K562 (cell line): Measurements from ENCODE around the gene SLC40A1. TPM values are rescaled to one million over a fixed set of nuclear protein-coding genes. Genes with fewer than 3 reads are reported as not detected.

ENCODE experiments used
- ATAC-seq: fragments of 200-7000 bp; cut with Tn5 transposase; 3 replicates; pipeline ENCODE4 v1.9.1; 2020; ENCODE audit warnings: moderate library complexity
- BruUV-seq: library from RNA; stranded (reverse); fragments of 400-500 nt; replicated peaks from 2 replicates; lab custom pipeline; 2021; lab: Mats Ljungman, UMichigan
- CTCF ChIA-PET: fragments of 300-600 bp; formaldehyde crosslinking; extraction: SDS; loops from one replicate; lab custom pipeline; 2021; ENCODE audit warnings: low intra/inter-chr PET ratio; lab: Yijun Ruan, JAX
- POLR2A ChIA-PET: fragments of 300-600, 350-650 bp; sonication (Branson Sonifier 250); formaldehyde crosslinking; extraction: SDS; loops from one replicate; lab custom pipeline; 2021; ENCODE audit warnings: antibody characterized with exemption, inconsistent platforms; lab: Yijun Ruan, JAX
- DNase-seq, 4 experiments: peaks; one replicate each; pipeline versions ENCODE4 v3.0.0 to v3.0.0-alpha.2; 2011 to 2018; ENCODE audit warnings: low spot score in 3 of 4, mixed read lengths in 3 of 4; ENCODE audit errors: extremely low read depth in 1 of 4
- FAIRE-seq: peaks from 2 replicates; lab custom pipeline; 2011; peaks lifted over from hg19 to GRCh38; lab: Jason Lieb, UNC
- H2AFZ ChIP-seq: 2 replicates; pipeline ENCODE4 v1.6.0; 2011; ENCODE audit warnings: low read depth, low read length, control low read depth, inconsistent platforms
- H3K27ac ChIP-seq: fragments of 200-600 bp; 3 replicates; pipeline ENCODE4 v1.8.0; 2011; ENCODE audit warnings: low read depth, mild to moderate bottlenecking, control low read depth, inconsistent platforms, low read length, moderate library complexity, mixed read lengths; ENCODE audit errors: extremely low read depth
- H3K27me3 ChIP-seq, 2 experiments: fragments of 300-600 bp in 1 of 2; 2 replicates in 1 of 2; 3 replicates in 1 of 2; pipeline versions ENCODE4 v1.6.0 to v1.8.0; 2011; ENCODE audit warnings: inconsistent platforms in 2 of 2, low read length in 2 of 2, mild to moderate bottlenecking in 1 of 2, mixed read lengths in 1 of 2, moderate library complexity in 1 of 2; ENCODE audit not compliant: control insufficient read depth in 2 of 2, insufficient read depth in 2 of 2
- H3K36me3 ChIP-seq: fragments of 300-600 bp; 3 replicates; pipeline ENCODE4 v1.8.0; 2011; ENCODE audit warnings: mild to moderate bottlenecking, low read length, inconsistent platforms; ENCODE audit not compliant: control insufficient read depth, insufficient read depth
- H3K4me1 ChIP-seq, 2 experiments: fragments of 200-600 bp in 1 of 2; replicated peaks in 1 of 2; 2 replicates in 1 of 2; 3 replicates in 1 of 2; pipeline versions ENCODE4 v1.5.1 to v1.8.0; 2011; ENCODE audit warnings: inconsistent platforms in 2 of 2, low read length in 2 of 2, mild to moderate bottlenecking in 1 of 2, mixed read lengths in 1 of 2, moderate library complexity in 1 of 2; ENCODE audit not compliant: control insufficient read depth in 2 of 2, insufficient read depth in 2 of 2
- H3K4me2 ChIP-seq: 2 replicates; pipeline ENCODE4 v1.6.1; 2011; ENCODE audit warnings: low read length, control low read depth, inconsistent platforms, mixed read lengths; ENCODE audit not compliant: insufficient read depth
- H3K4me3 ChIP-seq: fragments of 200-600 bp; sonication (generic), shearing (Covaris generic); 2 replicates; pipeline ENCODE4 v1.5.1; 2016; ENCODE audit warnings: control low read depth, inconsistent platforms
- H3K79me2 ChIP-seq: fragments of 200-600 bp; 3 replicates; pipeline ENCODE4 v1.8.0; 2011; ENCODE audit warnings: low read length, inconsistent platforms; ENCODE audit not compliant: control insufficient read depth, insufficient read depth
- H3K9ac ChIP-seq, 2 experiments: 2 replicates each; pipeline versions ENCODE4 v1.6.0 to v1.6.1; 2011; ENCODE audit warnings: low read depth in 2 of 2, low read length in 2 of 2, control low read depth in 1 of 2, inconsistent platforms in 1 of 2, mild to moderate bottlenecking in 1 of 2, mixed read lengths in 1 of 2; ENCODE audit not compliant: insufficient read depth in 1 of 2
- H3K9me1 ChIP-seq: one replicate; pipeline ENCODE4 v1.6.0; 2011; ENCODE audit warnings: inconsistent platforms, mild to moderate bottlenecking, low read length, moderate library complexity; ENCODE audit not compliant: control insufficient read depth, insufficient read depth
- H3K9me3 ChIP-seq: replicated peaks from 2 replicates; pipeline ENCODE4 v1.5.1; 2011; ENCODE audit warnings: low read depth, low read length, inconsistent platforms; ENCODE audit not compliant: control insufficient read depth, insufficient read depth
- H4K20me1 ChIP-seq: replicated peaks from 2 replicates; pipeline ENCODE4 v1.6.1; 2011; ENCODE audit warnings: low read length, inconsistent platforms, mixed read lengths; ENCODE audit not compliant: control insufficient read depth, insufficient read depth
- CBFA2T2 ChIP-seq: fragments of 450-650 bp; conservative IDR thresholded peaks from 2 replicates; pipeline ENCODE4 v1.6.1; 2017; ENCODE audit warnings: mild to moderate bottlenecking
- CBX3 ChIP-seq, 2 experiments: IDR thresholded peaks; 1 replicate in 1 of 2; 2 replicates in 1 of 2; pipeline ENCODE4 v1.6.1; 2012; ENCODE audit warnings: inconsistent platforms in 2 of 2, low read length in 2 of 2, borderline replicate concordance in 1 of 2, control low read depth in 1 of 2
- CCAR2 ChIP-seq: fragments of 200-400 bp; formaldehyde crosslinking; IDR thresholded peaks from 2 replicates; pipeline ENCODE4 v1.6.1; 2017; ENCODE audit warnings: mild to moderate bottlenecking, low read depth, low read length
- CREM ChIP-seq: IDR thresholded peaks from 2 replicates; pipeline ENCODE4 v1.6.1; 2014; ENCODE audit warnings: antibody characterized with exemption, low read depth
- DACH1 ChIP-seq: fragments of 450-650 bp; IDR thresholded peaks from 2 replicates; pipeline ENCODE4 v1.6.1; 2018; ENCODE audit not compliant: partially characterized antibody
- FOXK2 ChIP-seq, 2 experiments: fragments of 450-650 bp; IDR thresholded peaks in 1 of 2; conservative IDR thresholded peaks in 1 of 2; 2 replicates each; pipeline ENCODE4 v1.6.1; 2016; ENCODE audit warnings: low read depth in 2 of 2, mild to moderate bottlenecking in 1 of 2
- KDM1A ChIP-seq, 2 experiments: fragments of 450-650 bp; IDR thresholded peaks; 2 replicates each; pipeline ENCODE4 v1.6.1; 2016; ENCODE audit warnings: mild to moderate bottlenecking in 2 of 2
- MAFK ChIP-seq: IDR thresholded peaks from 2 replicates; pipeline ENCODE4 v1.6.1; 2011; ENCODE audit warnings: low read length, improper control_type of control experiment
- MEIS2 ChIP-seq: fragments of 450-650 bp; IDR thresholded peaks from 2 replicates; pipeline ENCODE4 v1.6.1; 2014; ENCODE audit warnings: mild to moderate bottlenecking; ENCODE audit not compliant: partially characterized antibody
- MNT ChIP-seq, 2 experiments: fragments of 450-650 bp; conservative IDR thresholded peaks; 2 replicates each; pipeline ENCODE4 v1.6.1; 2017; ENCODE audit warnings: mild to moderate bottlenecking in 2 of 2, moderate library complexity in 2 of 2
- MTA1 ChIP-seq: fragments of 450-650 bp; IDR thresholded peaks from 2 replicates; pipeline ENCODE4 v1.6.1; 2017; ENCODE audit warnings: borderline replicate concordance
- NELFE ChIP-seq: IDR thresholded peaks from 2 replicates; pipeline ENCODE4 v1.6.1; 2011; ENCODE audit warnings: mild to moderate bottlenecking; ENCODE audit not compliant: insufficient read depth, insufficient read length
- RCOR1 ChIP-seq, 2 experiments: IDR thresholded peaks; 2 replicates each; pipeline ENCODE4 v1.6.1; 2012; ENCODE audit warnings: low read depth in 2 of 2, low read length in 2 of 2, borderline replicate concordance in 1 of 2, improper control_type of control experiment in 1 of 2
- SMARCE1 ChIP-seq: fragments of 450-650 bp; IDR thresholded peaks from 2 replicates; pipeline ENCODE4 v1.7.1; 2016; ENCODE audit warnings: mild to moderate bottlenecking
- SPI1 ChIP-seq: IDR thresholded peaks from 2 replicates; pipeline ENCODE4 v1.6.1; 2011; ENCODE audit warnings: low read depth, low read length, control low read depth, borderline replicate concordance
- TAF9B ChIP-seq: fragments of 450-650 bp; IDR thresholded peaks from 2 replicates; pipeline ENCODE4 v1.6.1; 2018; ENCODE audit warnings: mild to moderate bottlenecking; ENCODE audit not compliant: partially characterized antibody
- TAL1 ChIP-seq: fragments of 450-650 bp; IDR thresholded peaks from 2 replicates; pipeline ENCODE4 v1.6.1; 2016; ENCODE audit warnings: mild to moderate bottlenecking
- TRIM24 ChIP-seq, 2 experiments: fragments of 450-650 bp; IDR thresholded peaks; 2 replicates each; pipeline ENCODE4 v1.6.1; 2016
- ZKSCAN8 ChIP-seq: fragments of 200-800 bp; sonication (Bioruptor generic); IDR thresholded peaks from 2 replicates; pipeline ENCODE4 v1.6.1; 2016; ENCODE audit warnings: missing genetic modification characterization, missing compliant biosample characterization
- ZNF551 ChIP-seq: fragments of 250-450 bp; sonication (Bioruptor Pico); IDR thresholded peaks from 2 replicates; pipeline ENCODE4 v1.5.0; 2021; ENCODE audit warnings: mild to moderate bottlenecking, moderate library complexity
- WGBS: fragments of 100-300 bp; shearing (Covaris generic); methylation state at CpG from one replicate; pipeline ENCODE4 v1.1.6; 2016; ENCODE audit warnings: low coverage, mixed read lengths; ENCODE audit not compliant: insufficient coverage; ENCODE audit errors: missing lambda C conversion rate; 5-methylcytosine and 5-hydroxymethylcytosine counted together
- in situ Hi-C: fragments of 300-500 bp; cut with MboI; formaldehyde crosslinking; loops from 4 replicates; pipeline ENCODE4 v1.15.0; 2018; ENCODE audit warnings: inconsistent platforms, mixed read lengths
- intact Hi-C: fragments of 100-400 bp; cut with micrococcal nuclease; formaldehyde crosslinking; loops from 2 replicates; pipeline ENCODE4 v1.14.2; 2022
- polyA plus RNA-seq, 8 experiments: library from polyadenylated mRNA; depleted of rRNA in 4 of 8; stranded (reverse) in 5 of 8; unstranded in 3 of 8; fragments of >200 nt; fragmentation: Nextera tagmentation in 2 of 8; fragmentation: Illumina TruSeq in 1 of 8; extraction: Ambion mirVana in 2 of 8; extraction: Trizol in 1 of 8; gene quantifications; 2 replicates each; pipeline versions ENCODE4 v1.2.1 to v1.2.3, GENCODE V29; 2011 to 2014; ENCODE audit warnings: inconsistent platforms in 1 of 8, missing spikeins in 1 of 8
- total RNA-seq, 7 experiments: library from RNA; depleted of rRNA in 6 of 7; stranded (reverse); fragments of >200 nt in 6 of 7; fragmentation: Illumina TruSeq in 2 of 7; extraction: Trizol in 2 of 7; gene quantifications; 2 replicates each; pipeline versions ENCODE4 v1.2.1 to v1.2.3, GENCODE V29; 2011 to 2021; ENCODE audit warnings: low replicate concordance in 1 of 7
- TF ChIP-seq, protein P1 (sequence below): fragments of 450-650 bp; IDR thresholded peaks from 2 replicates; pipeline ENCODE4 v1.7.1; 2018; ENCODE audit warnings: mild to moderate bottlenecking, low read depth; ENCODE audit not compliant: partially characterized antibody

The SLC40A1 gene
- total and polyA plus RNA-seq, 9 of the 15 experiments (the other 6 are each of a cell fraction or from before 2014, with no cell fraction given), result 42.2 to 95.9 (median 54.9) TPM

GRCh38 chr2:189516546-189516945 is 64.0 kb downstream of the SLC40A1 start:
- H3K27ac ChIP-seq, result peak overlapping the region; percentile 48; the same call in 1 of the 3 replicates
- H3K9me1 ChIP-seq, result no peaks in the 10 kb centered on the region
- H2AFZ ChIP-seq, result no peak overlapping the region
- H3K79me2 ChIP-seq, result no peaks in the 10 kb centered on the region
- intact Hi-C loops (no loop called here), in situ Hi-C loops (no loop called here)
- no peak overlapping the region for H3K9ac ChIP-seq
- H3K4me1 ChIP-seq, result peaks cover 0 to 38% of the 10 kb centered on the region in 2 experiments
- BruUV-seq, result no TSS peak
- CTCF ChIA-PET, result no interaction called here
- ATAC-seq (peak; percentile 87), FAIRE-seq (peak; percentile 86), DNase-seq (peak in 2 of 4 experiments; percentile 40 to 65)
- WGBS, result 0% methylated on average over 3 of the region's 3 CpGs
- H3K36me3 ChIP-seq, result no peaks in the 10 kb centered on the region
- H3K4me3 ChIP-seq, result no peak overlapping the region
- H3K27me3 ChIP-seq, result no peaks in the 10 kb centered on the region
- POLR2A ChIA-PET, result interaction anchor here (0.9 to 2.8 kb wide), 4 partner anchors 10 to 48 kb away, joined by 3 to 15 read pairs (median 4); no protein-coding TSS in a partner anchor
- no peaks in the 10 kb centered on the region for H3K9me3 ChIP-seq
- H3K4me2 ChIP-seq, result peak overlapping the region; percentile 36; the same call in 1 of the 2 replicates
- no peaks in the 10 kb centered on the region for H4K20me1 ChIP-seq
- peak; percentile 58 for TF ChIP-seq DACH1
- no peak for TF ChIP-seq ZKSCAN8 (CRISPR knock-in tag)
- peak; percentile 23; the same call in 1 of the 2 replicates for TF ChIP-seq TAL1
- TF ChIP-seq, protein P1, sequence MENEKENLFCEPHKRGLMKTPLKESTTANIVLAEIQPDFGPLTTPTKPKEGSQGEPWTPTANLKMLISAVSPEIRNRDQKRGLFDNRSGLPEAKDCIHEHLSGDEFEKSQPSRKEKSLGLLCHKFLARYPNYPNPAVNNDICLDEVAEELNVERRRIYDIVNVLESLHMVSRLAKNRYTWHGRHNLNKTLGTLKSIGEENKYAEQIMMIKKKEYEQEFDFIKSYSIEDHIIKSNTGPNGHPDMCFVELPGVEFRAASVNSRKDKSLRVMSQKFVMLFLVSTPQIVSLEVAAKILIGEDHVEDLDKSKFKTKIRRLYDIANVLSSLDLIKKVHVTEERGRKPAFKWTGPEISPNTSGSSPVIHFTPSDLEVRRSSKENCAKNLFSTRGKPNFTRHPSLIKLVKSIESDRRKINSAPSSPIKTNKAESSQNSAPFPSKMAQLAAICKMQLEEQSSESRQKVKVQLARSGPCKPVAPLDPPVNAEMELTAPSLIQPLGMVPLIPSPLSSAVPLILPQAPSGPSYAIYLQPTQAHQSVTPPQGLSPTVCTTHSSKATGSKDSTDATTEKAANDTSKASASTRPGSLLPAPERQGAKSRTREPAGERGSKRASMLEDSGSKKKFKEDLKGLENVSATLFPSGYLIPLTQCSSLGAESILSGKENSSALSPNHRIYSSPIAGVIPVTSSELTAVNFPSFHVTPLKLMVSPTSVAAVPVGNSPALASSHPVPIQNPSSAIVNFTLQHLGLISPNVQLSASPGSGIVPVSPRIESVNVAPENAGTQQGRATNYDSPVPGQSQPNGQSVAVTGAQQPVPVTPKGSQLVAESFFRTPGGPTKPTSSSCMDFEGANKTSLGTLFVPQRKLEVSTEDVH, result no peak
- peak in 1 of 2 experiments; percentile 89; a peak in 2 of 4 replicates for TF ChIP-seq RCOR1 (IDR thresholded peaks at IDR 0.05; ENCODE audit: borderline replicate concordance in 1 of 2, low read depth in 2 of 2, low read length in 2 of 2)
- TF ChIP-seq NELFE, result no peak
- TF ChIP-seq TRIM24 (IDR thresholded peaks at IDR 0.05), result peak; percentile 40 to 68; a peak in 3 of 4 replicates
- peak; percentile 58 for TF ChIP-seq CREM
- 0 out of 2 replicates have a peak, but pooled peaks have one; percentile 30 for TF ChIP-seq MTA1
- TF ChIP-seq SMARCE1, result peak; percentile 76
- TF ChIP-seq MAFK, result peak; percentile 90
- peak; percentile 28; the same call in 1 of the 2 replicates for TF ChIP-seq SPI1
- TF ChIP-seq CCAR2, result no peak
- TF ChIP-seq CBX3 (IDR thresholded peaks at IDR 0.05; ENCODE audit: borderline replicate concordance in 1 of 2, low read length in 2 of 2), result peak in 1 of 2 experiments; percentile 57; a peak in 1 of 3 replicates
- no peak for TF ChIP-seq ZNF551
- TF ChIP-seq KDM1A (IDR thresholded peaks at IDR 0.05), result peak in 1 of 2 experiments; percentile 39; a peak in 2 of 4 replicates
- 0 out of 4 replicates have a peak, but pooled peaks of 1 of the 2 experiments have one; percentile 24 for TF ChIP-seq MNT (conservative IDR thresholded peaks at IDR 0.05)
- peak; percentile 29 for TF ChIP-seq TAF9B
- peak; percentile 52 for TF ChIP-seq MEIS2
- TF ChIP-seq FOXK2 (conservative IDR thresholded peaks at IDR 0.05 in 1 of 2, IDR thresholded peaks at IDR 0.05 in 1 of 2; ENCODE audit: low read depth in 2 of 2), result peak; percentile 27 to 33; a peak in 1 of 4 replicates
- 0 out of 2 replicates have a peak, but pooled peaks have one; percentile 7 for TF ChIP-seq CBFA2T2
